Ishikawa (cell line): ENCODE measurements around the gene PCDHGA8.

Source experiments
- CEBPB ChIP-seq: IDR thresholded peaks from 2 replicates; pipeline ENCODE4 v1.6.1; 2012
- CREB1 ChIP-seq: IDR thresholded peaks from 2 replicates; pipeline ENCODE4 v1.6.1; 2012; ENCODE audit warnings: low read depth
- EGR1 ChIP-seq: IDR thresholded peaks from 2 replicates; pipeline ENCODE4 v1.6.1; 2012
- EP300 ChIP-seq: IDR thresholded peaks from 2 replicates; pipeline ENCODE4 v1.6.1; 2012; ENCODE audit warnings: borderline replicate concordance
- FOXM1 ChIP-seq: IDR thresholded peaks from 2 replicates; pipeline ENCODE4 v1.6.1; 2012; ENCODE audit warnings: low read depth, borderline replicate concordance
- MAX ChIP-seq: IDR thresholded peaks from 2 replicates; pipeline ENCODE4 v1.6.1; 2012
- RAD21 ChIP-seq: IDR thresholded peaks from 2 replicates; pipeline ENCODE4 v1.6.1; 2012; ENCODE audit warnings: low read depth
- TAF1 ChIP-seq: IDR thresholded peaks from 2 replicates; pipeline ENCODE4 v1.6.1; 2012; ENCODE audit warnings: low read depth, mild to moderate bottlenecking
- USF1 ChIP-seq: IDR thresholded peaks from 2 replicates; pipeline ENCODE4 v1.6.1; 2012
- YY1 ChIP-seq: IDR thresholded peaks from 2 replicates; pipeline ENCODE4 v1.6.1; 2012; ENCODE audit warnings: low read depth
- ZBTB7A ChIP-seq: IDR thresholded peaks from 2 replicates; pipeline ENCODE4 v1.6.1; 2012; ENCODE audit warnings: low read depth
- TF ChIP-seq, protein P1 (sequence below): IDR thresholded peaks from 2 replicates; pipeline ENCODE4 v1.6.1; 2012; ENCODE audit warnings: low read depth, mild to moderate bottlenecking

- TF ChIP-seq YY1 (no peak), EGR1 (no peak), TAF1 (no peak), EP300 (no peak), MAX (no peak), CEBPB (no peak), CREB1 (no peak), FOXM1 (no peak), RAD21 (no peak), ZBTB7A (no peak), USF1 (no peak)
- TF ChIP-seq, protein P1, sequence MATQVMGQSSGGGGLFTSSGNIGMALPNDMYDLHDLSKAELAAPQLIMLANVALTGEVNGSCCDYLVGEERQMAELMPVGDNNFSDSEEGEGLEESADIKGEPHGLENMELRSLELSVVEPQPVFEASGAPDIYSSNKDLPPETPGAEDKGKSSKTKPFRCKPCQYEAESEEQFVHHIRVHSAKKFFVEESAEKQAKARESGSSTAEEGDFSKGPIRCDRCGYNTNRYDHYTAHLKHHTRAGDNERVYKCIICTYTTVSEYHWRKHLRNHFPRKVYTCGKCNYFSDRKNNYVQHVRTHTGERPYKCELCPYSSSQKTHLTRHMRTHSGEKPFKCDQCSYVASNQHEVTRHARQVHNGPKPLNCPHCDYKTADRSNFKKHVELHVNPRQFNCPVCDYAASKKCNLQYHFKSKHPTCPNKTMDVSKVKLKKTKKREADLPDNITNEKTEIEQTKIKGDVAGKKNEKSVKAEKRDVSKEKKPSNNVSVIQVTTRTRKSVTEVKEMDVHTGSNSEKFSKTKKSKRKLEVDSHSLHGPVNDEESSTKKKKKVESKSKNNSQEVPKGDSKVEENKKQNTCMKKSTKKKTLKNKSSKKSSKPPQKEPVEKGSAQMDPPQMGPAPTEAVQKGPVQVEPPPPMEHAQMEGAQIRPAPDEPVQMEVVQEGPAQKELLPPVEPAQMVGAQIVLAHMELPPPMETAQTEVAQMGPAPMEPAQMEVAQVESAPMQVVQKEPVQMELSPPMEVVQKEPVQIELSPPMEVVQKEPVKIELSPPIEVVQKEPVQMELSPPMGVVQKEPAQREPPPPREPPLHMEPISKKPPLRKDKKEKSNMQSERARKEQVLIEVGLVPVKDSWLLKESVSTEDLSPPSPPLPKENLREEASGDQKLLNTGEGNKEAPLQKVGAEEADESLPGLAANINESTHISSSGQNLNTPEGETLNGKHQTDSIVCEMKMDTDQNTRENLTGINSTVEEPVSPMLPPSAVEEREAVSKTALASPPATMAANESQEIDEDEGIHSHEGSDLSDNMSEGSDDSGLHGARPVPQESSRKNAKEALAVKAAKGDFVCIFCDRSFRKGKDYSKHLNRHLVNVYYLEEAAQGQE, result no peak
Observed at GRCh38 chr5:141383345-141383744, 9.1 kb upstream of the PCDHGA8 start.
